OCI-LY1 (cell line): ENCODE results near the gene GMDS.
A peak's percentile ranks its signal among the peaks of the same experiment; 100 is the strongest.

Source experiments
- H2AFZ ChIP-seq: fragments of 200-600 bp; sonication (generic), shearing (Covaris generic); 2 replicates; pipeline ENCODE4 v1.6.0; 2014; ENCODE audit warnings: antibody characterized with exemption, mild to moderate bottlenecking, low read length
- H3F3A ChIP-seq: fragments of 200-600 bp; sonication (generic), shearing (Covaris generic); 2 replicates; pipeline ENCODE4 v1.6.0; 2014; ENCODE audit warnings: mild to moderate bottlenecking, antibody characterized with exemption, low read length, moderate library complexity; ENCODE audit not compliant: insufficient read depth
- H3K27ac ChIP-seq: fragments of 200-600 bp; sonication (generic); 2 replicates; pipeline ENCODE4 v1.5.1; 2014; ENCODE audit warnings: low read length, mixed run types, mild to moderate bottlenecking, low read depth; ENCODE audit not compliant: poor library complexity, severe bottlenecking
- H3K27me3 ChIP-seq: fragments of 200-600 bp; sonication (generic); 2 replicates; pipeline ENCODE4 v1.6.0; 2014; ENCODE audit warnings: antibody characterized with exemption, mild to moderate bottlenecking, low read length, moderate library complexity; ENCODE audit not compliant: insufficient read depth
- H3K36me3 ChIP-seq: fragments of 200-600 bp; sonication (generic); 2 replicates; pipeline ENCODE4 v1.6.1; 2014; ENCODE audit warnings: mild to moderate bottlenecking, antibody characterized with exemption, low read length, moderate library complexity, mixed read lengths; ENCODE audit not compliant: insufficient read depth
- H3K4me1 ChIP-seq: fragments of 200-600 bp; sonication (generic); 2 replicates; pipeline ENCODE4 v1.5.1; 2014; ENCODE audit warnings: mild to moderate bottlenecking, low read length, moderate library complexity; ENCODE audit not compliant: insufficient read depth, severe bottlenecking
- H3K4me2 ChIP-seq: fragments of 200-600 bp; sonication (generic), shearing (Covaris generic); 2 replicates; pipeline ENCODE4 v1.6.1; 2014; ENCODE audit warnings: low read length
- H3K4me3 ChIP-seq: fragments of 200-600 bp; sonication (generic); 2 replicates; pipeline ENCODE4 v1.5.1; 2014; ENCODE audit warnings: low read length, low read depth, mild to moderate bottlenecking, mixed read lengths; ENCODE audit not compliant: poor library complexity, severe bottlenecking
- H3K79me2 ChIP-seq: fragments of 200-600 bp; shearing (Covaris generic); 2 replicates; pipeline ENCODE4 v1.6.1; 2016; ENCODE audit warnings: mixed run types, low read length, mixed read lengths; ENCODE audit not compliant: insufficient read depth
- H3K9ac ChIP-seq: fragments of 200-600 bp; sonication (generic), shearing (Covaris generic); 2 replicates; pipeline ENCODE4 v1.6.1; 2014; ENCODE audit warnings: mild to moderate bottlenecking, low read length, mixed read lengths
- H3K9me2 ChIP-seq: fragments of 200-600 bp; sonication (generic), shearing (Covaris generic); 2 replicates; pipeline ENCODE4 v1.6.1; 2014; ENCODE audit warnings: low read depth, mild to moderate bottlenecking, low read length, mixed read lengths
- H3K9me3 ChIP-seq: fragments of 200-600 bp; shearing (Covaris generic); 2 replicates; pipeline ENCODE4 v1.6.1; 2014; ENCODE audit warnings: low read length, mixed read lengths
- H4K20me1 ChIP-seq: fragments of 200-600 bp; sonication (generic), shearing (Covaris generic); 2 replicates; pipeline ENCODE4 v1.6.0; 2016; ENCODE audit warnings: mild to moderate bottlenecking, low read length; ENCODE audit not compliant: insufficient read depth
- EZH2 ChIP-seq: fragments of 200-600 bp; sonication (generic), shearing (Covaris generic); IDR thresholded peaks from 2 replicates; pipeline ENCODE4 v1.8.0; 2017; ENCODE audit warnings: borderline replicate concordance, mixed run types, mild to moderate bottlenecking, antibody characterized with exemption, low read length, moderate library complexity, mixed read lengths
- TF ChIP-seq, protein P1 (sequence below): fragments of 200-600 bp; sonication (generic), shearing (Covaris generic); IDR thresholded peaks from 2 replicates; pipeline ENCODE4 v1.5.1; 2017; ENCODE audit warnings: mild to moderate bottlenecking, antibody characterized with exemption, low read length, moderate library complexity, mixed read lengths

GMDS gene

DNA sequence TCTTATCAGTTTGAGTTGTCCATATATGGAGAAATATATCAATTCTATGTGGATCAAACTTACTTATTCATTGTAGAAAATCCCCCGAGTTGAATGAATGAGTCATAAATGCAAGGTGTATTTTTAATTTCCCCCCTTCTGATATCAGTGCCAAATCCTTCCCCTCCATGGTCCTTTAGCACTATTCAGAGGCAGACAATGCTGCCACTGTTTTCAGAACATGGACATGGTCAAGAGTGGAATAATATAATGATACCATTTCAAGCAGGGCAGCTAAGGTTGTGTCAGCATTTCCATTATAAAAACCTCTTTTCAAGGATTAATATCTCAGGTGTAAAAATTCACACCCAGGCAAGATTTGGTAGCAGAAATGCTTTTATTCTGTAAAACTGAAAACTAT is 391.6 kb downstream of the GMDS start:
- H3K4me3 ChIP-seq, result no peak overlapping the region
- H3K9me2 ChIP-seq, result no peaks in the 10 kb centered on the region
- H2AFZ ChIP-seq, result no peak overlapping the region
- H3K79me2 ChIP-seq, result no peaks in the 10 kb centered on the region
- no peaks in the 10 kb centered on the region for H3K27me3 ChIP-seq
- no peaks in the 10 kb centered on the region for H3K36me3 ChIP-seq
- no peak overlapping the region for H3K9ac ChIP-seq
- TF ChIP-seq, protein P1, sequence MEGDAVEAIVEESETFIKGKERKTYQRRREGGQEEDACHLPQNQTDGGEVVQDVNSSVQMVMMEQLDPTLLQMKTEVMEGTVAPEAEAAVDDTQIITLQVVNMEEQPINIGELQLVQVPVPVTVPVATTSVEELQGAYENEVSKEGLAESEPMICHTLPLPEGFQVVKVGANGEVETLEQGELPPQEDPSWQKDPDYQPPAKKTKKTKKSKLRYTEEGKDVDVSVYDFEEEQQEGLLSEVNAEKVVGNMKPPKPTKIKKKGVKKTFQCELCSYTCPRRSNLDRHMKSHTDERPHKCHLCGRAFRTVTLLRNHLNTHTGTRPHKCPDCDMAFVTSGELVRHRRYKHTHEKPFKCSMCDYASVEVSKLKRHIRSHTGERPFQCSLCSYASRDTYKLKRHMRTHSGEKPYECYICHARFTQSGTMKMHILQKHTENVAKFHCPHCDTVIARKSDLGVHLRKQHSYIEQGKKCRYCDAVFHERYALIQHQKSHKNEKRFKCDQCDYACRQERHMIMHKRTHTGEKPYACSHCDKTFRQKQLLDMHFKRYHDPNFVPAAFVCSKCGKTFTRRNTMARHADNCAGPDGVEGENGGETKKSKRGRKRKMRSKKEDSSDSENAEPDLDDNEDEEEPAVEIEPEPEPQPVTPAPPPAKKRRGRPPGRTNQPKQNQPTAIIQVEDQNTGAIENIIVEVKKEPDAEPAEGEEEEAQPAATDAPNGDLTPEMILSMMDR, result no peak
- TF ChIP-seq EZH2, result no peak
- H3F3A ChIP-seq, result no peaks in the 10 kb centered on the region
- no peaks in the 10 kb centered on the region for H4K20me1 ChIP-seq
- no peaks in the 10 kb centered on the region for H3K9me3 ChIP-seq
- peak overlapping the region; percentile 99 for H3K27ac ChIP-seq
- no peak overlapping the region for H3K4me2 ChIP-seq
- H3K4me1 ChIP-seq, result peaks cover 96% of the 10 kb centered on the region

DNA sequence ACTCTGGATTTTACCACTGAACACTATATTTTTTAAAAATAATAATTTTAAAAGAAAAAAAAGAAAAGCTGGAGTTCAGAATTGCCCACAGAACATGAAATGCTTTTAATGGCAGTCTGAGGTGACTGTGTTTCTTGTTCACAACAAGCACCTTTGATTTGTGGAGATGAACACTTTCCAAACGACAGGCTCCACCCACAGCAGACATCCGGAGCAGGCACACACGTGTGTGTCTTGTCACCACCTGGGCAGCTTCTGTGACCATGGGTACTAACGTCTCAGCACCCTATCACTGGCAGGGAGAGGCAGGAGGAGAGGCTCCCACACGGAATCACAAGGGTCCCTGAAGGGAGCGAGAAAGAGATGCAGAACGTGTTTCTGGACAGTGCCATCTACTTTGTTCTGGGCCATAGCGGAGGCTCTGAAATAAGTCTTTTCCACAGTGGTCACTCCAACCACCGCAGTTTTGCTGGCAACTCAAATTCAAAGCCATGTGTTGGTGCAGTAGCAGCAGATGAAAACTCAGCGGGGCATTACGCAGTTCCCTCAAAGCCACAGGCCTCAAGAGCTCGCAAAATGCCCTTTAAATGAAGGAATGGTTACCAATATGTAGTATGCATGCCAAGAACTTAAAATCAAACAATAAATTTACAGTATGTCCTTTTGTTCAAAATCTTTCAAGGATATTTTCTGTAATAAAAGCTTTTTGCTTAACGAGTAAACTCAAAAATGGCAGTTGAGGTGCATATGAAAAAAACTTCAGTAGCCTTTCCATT is 393.5 kb downstream of the GMDS start:
- Histone ChIP-seq H3K27me3 (no peaks in the 10 kb centered on the region), H3K36me3 (no peaks in the 10 kb centered on the region), H3K4me3 (peak overlapping the region; percentile 5), H3F3A (no peaks in the 10 kb centered on the region), H2AFZ (no peak overlapping the region), H3K4me2 (peak overlapping the region; percentile 37), H3K4me1 (peaks cover 81% of the 10 kb centered on the region), H3K79me2 (no peaks in the 10 kb centered on the region), H3K9me2 (no peaks in the 10 kb centered on the region), H3K9ac (peak overlapping the region; percentile 59), H4K20me1 (no peaks in the 10 kb centered on the region), H3K27ac (peak overlapping the region; percentile 95), H3K9me3 (no peaks in the 10 kb centered on the region)
- TF ChIP-seq EZH2, result no peak
- TF ChIP-seq, protein P1, result no peak

DNA sequence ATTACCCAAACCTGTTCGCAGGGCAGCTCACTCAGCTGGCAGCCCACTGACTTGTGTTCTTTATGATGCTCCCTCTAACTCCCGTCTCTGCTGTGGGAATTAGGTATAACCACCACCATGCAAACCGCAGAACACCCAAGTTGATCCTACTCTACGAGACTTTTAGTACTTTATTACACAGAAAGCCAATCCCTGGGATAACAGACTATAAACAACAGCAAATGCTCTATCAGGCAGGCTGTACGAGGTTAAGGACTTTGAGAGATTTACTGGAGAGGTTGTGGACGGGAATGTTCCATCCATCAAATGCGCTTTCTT is 394.6 kb downstream of the GMDS start:
- H3K4me2 ChIP-seq, result peak overlapping the region; percentile 8; the same call in 1 of the 2 replicates
- no peaks in the 10 kb centered on the region for H3K79me2 ChIP-seq
- H3K4me3 ChIP-seq, result no peak overlapping the region
- no peaks in the 10 kb centered on the region; the same call in 1 of the 2 replicates for H3K36me3 ChIP-seq
- no peaks in the 10 kb centered on the region for H3K9me3 ChIP-seq
- peak overlapping the region; percentile 20 for H3K9ac ChIP-seq
- H3F3A ChIP-seq, result no peaks in the 10 kb centered on the region
- no peak for TF ChIP-seq EZH2
- TF ChIP-seq, protein P1, result no peak
- H2AFZ ChIP-seq, result no peak overlapping the region
- H4K20me1 ChIP-seq, result no peaks in the 10 kb centered on the region
- H3K4me1 ChIP-seq, result peaks cover 70% of the 10 kb centered on the region
- H3K9me2 ChIP-seq, result no peaks in the 10 kb centered on the region
- no peaks in the 10 kb centered on the region for H3K27me3 ChIP-seq
- peak overlapping the region; percentile 95 for H3K27ac ChIP-seq
